Liver (tissue), 9 donors: ENCODE measurements around the gene ADCY10. TPM values are rescaled to one million over a fixed set of nuclear protein-coding genes. Genes with fewer than 3 reads are reported as not detected.

Experiments
- DNase-seq: peaks from one replicate; pipeline ENCODE4 v3.0.0-alpha.2; 2017; ENCODE audit warnings: low spot score
- H3K27ac ChIP-seq, 2 donors: one replicate each; pipeline ENCODE4 v1.7.0; 2013; ENCODE audit warnings: inconsistent platforms in 2 of 2, low read length in 2 of 2, control low read depth in 1 of 2, low read depth in 1 of 2, mild to moderate bottlenecking in 1 of 2
- H3K27me3 ChIP-seq, 4 donors: one replicate each; pipeline versions ENCODE4 v1.6.1 to v1.7.0; 2013; ENCODE audit warnings: low read length in 3 of 4, inconsistent platforms in 1 of 4, mild to moderate bottlenecking in 1 of 4, moderate library complexity in 1 of 4; ENCODE audit not compliant: control insufficient read depth in 4 of 4, insufficient read depth in 4 of 4
- H3K36me3 ChIP-seq, 4 donors: one replicate each; pipeline versions ENCODE4 v1.6.1 to v1.7.0; 2013; ENCODE audit warnings: low read length in 3 of 4, mild to moderate bottlenecking in 3 of 4, low read depth in 1 of 4, moderate library complexity in 1 of 4; ENCODE audit not compliant: control insufficient read depth in 4 of 4, insufficient read depth in 3 of 4
- H3K4me1 ChIP-seq, 4 donors: one replicate each; pipeline versions ENCODE4 v1.6.1 to v1.7.0; 2013; ENCODE audit warnings: low read length in 3 of 4, mild to moderate bottlenecking in 3 of 4, moderate library complexity in 1 of 4; ENCODE audit not compliant: control insufficient read depth in 4 of 4, insufficient read depth in 4 of 4
- H3K4me3 ChIP-seq, 3 donors: one replicate each; pipeline versions ENCODE4 v1.6.1 to v1.7.0; 2013; ENCODE audit warnings: low read length in 3 of 3, control low read depth in 1 of 3, low read depth in 1 of 3, mild to moderate bottlenecking in 1 of 3
- H3K9ac ChIP-seq, 2 donors: one replicate each; pipeline ENCODE4 v1.7.0; 2013; ENCODE audit warnings: low read length in 2 of 2, mild to moderate bottlenecking in 2 of 2, moderate library complexity in 2 of 2, control low read depth in 1 of 2, low read depth in 1 of 2
- H3K9me3 ChIP-seq, 4 donors: one replicate each; pipeline versions ENCODE4 v1.6.1 to v1.7.0; 2013; ENCODE audit warnings: low read length in 3 of 4; ENCODE audit not compliant: control insufficient read depth in 4 of 4
- EGR1 ChIP-seq, 2 donors: IDR thresholded peaks; 2 replicates each; pipeline ENCODE4 v1.6.1; 2016 to 2018; ENCODE audit warnings: antibody characterized with exemption in 2 of 2, low read depth in 2 of 2
- FOXA2 ChIP-seq: IDR thresholded peaks from 2 replicates; pipeline ENCODE4 v1.6.1; 2016; ENCODE audit warnings: antibody characterized with exemption
- HNF4G ChIP-seq: IDR thresholded peaks from 2 replicates; pipeline ENCODE4 v1.6.1; 2016; ENCODE audit warnings: antibody characterized with exemption
- JUND ChIP-seq, 2 donors: IDR thresholded peaks; 2 replicates each; pipeline ENCODE4 v1.6.1; 2016; ENCODE audit warnings: antibody characterized with exemption in 2 of 2
- RXRA ChIP-seq, 2 donors: IDR thresholded peaks; 2 replicates each; pipeline ENCODE4 v1.6.1; 2017 to 2018; ENCODE audit warnings: antibody characterized with exemption in 2 of 2, mild to moderate bottlenecking in 1 of 2
- SP1 ChIP-seq: IDR thresholded peaks from 2 replicates; pipeline ENCODE4 v1.6.1; 2018; ENCODE audit warnings: antibody characterized with exemption, mild to moderate bottlenecking
- TAF1 ChIP-seq: conservative IDR thresholded peaks from 2 replicates; pipeline ENCODE4 v1.6.1; 2016; ENCODE audit warnings: antibody characterized with exemption, mild to moderate bottlenecking
- YY1 ChIP-seq: IDR thresholded peaks from 2 replicates; pipeline ENCODE4 v1.6.1; 2016; ENCODE audit warnings: antibody characterized with exemption, mild to moderate bottlenecking
- WGBS: extraction: QIAGEN DNeasy Blood & Tissue Kit; methylation state at CpG from one replicate; pipeline ENCODE4 v1.1.7; 2013; 5-methylcytosine and 5-hydroxymethylcytosine counted together
- polyA plus RNA-seq, 2 donors: library from polyadenylated mRNA; stranded (reverse) in 1 of 2; unstranded in 1 of 2; fragments of 200-250 nt in 1 of 2; fragments of >200 nt in 1 of 2; fragmentation: Nextera tagmentation in 1 of 2; extraction: Ambion mirVana in 1 of 2; gene quantifications; one replicate each; pipeline versions ENCODE4 v1.2.1 to v1.2.3, GENCODE V29; 2013 to 2015
- total RNA-seq, 2 donors: library from RNA; depleted of rRNA; stranded (reverse); fragments of >200 nt; gene quantifications; one replicate each; pipeline ENCODE4 v1.2.3, GENCODE V29; 2014
- TF ChIP-seq, protein P1 (sequence below): IDR thresholded peaks from 2 replicates; pipeline ENCODE4 v1.6.1; 2016; ENCODE audit warnings: antibody characterized with exemption
- TF ChIP-seq, protein P2 (sequence below): IDR thresholded peaks from 2 replicates; pipeline ENCODE4 v1.6.1; 2016; ENCODE audit warnings: antibody characterized with exemption
- TF ChIP-seq, protein P3 (sequence below): IDR thresholded peaks from 2 replicates; pipeline ENCODE4 v1.6.1; 2016; ENCODE audit warnings: antibody characterized with exemption
- TF ChIP-seq, protein P4 (sequence below): IDR thresholded peaks from 2 replicates; pipeline ENCODE4 v1.6.1; 2016; ENCODE audit warnings: antibody characterized with exemption, mild to moderate bottlenecking
- TF ChIP-seq, protein P5 (sequence below): fragments of 150-350 bp; IDR thresholded peaks from 2 replicates; pipeline ENCODE4 v1.5.1; 2017; ENCODE audit warnings: improper control_type of control experiment, low read depth, low read length; ENCODE audit not compliant: missing input control
- donor health status: healthy.
- donor health status: healthy.
- donor health status: healthy.
- donor health status: healthy.
- donor health status: healthy.

Gene ADCY10
- total and polyA plus RNA-seq, 4 donors, result 0.89 to 4.7 (median 2.3) TPM

DNA sequence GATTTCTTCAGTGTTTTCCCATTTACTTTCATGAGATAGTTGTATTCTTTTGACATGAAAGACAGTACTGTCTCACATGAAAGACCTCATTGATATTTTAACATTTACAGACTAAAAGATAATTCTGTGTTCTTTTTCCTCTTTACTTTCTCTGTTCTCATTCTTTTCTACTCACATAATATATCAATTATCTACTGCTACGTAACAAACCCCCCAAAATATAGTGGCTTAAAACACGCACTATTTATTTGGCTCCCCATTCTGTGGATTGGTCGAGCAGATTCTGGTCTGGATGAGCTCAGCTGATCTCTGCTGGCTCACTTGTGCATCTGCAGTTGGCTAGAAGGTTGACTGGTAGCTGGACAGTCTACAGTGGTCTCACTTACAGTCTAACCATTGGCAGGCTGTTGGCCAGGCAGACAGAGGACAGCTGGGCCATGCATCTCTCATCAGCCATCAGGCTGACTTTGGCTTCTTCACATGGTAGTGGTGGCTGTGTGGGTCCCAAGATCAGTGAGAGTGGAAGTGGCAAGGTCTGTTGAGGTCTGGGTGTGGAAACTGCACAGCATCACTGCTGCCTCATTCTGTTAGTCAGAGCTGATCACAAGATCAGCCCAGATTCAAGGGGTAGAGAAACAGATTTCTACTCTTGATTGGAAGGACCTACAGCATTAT, 128.9 kb downstream of the ADCY10 start:
- Histone ChIP-seq H3K27ac (no peak overlapping the region), H3K36me3 (peaks cover 1 to 9% (median 3%) of the 10 kb centered on the region in 4 donors), H3K4me1 (no peaks in the 10 kb centered on the region), H3K27me3 (no peaks in the 10 kb centered on the region), H3K4me3 (no peak overlapping the region), H3K9me3 (no peaks in the 10 kb centered on the region), H3K9ac (no peak overlapping the region)
- DNase-seq, result no peak
- TF ChIP-seq, protein P1, sequence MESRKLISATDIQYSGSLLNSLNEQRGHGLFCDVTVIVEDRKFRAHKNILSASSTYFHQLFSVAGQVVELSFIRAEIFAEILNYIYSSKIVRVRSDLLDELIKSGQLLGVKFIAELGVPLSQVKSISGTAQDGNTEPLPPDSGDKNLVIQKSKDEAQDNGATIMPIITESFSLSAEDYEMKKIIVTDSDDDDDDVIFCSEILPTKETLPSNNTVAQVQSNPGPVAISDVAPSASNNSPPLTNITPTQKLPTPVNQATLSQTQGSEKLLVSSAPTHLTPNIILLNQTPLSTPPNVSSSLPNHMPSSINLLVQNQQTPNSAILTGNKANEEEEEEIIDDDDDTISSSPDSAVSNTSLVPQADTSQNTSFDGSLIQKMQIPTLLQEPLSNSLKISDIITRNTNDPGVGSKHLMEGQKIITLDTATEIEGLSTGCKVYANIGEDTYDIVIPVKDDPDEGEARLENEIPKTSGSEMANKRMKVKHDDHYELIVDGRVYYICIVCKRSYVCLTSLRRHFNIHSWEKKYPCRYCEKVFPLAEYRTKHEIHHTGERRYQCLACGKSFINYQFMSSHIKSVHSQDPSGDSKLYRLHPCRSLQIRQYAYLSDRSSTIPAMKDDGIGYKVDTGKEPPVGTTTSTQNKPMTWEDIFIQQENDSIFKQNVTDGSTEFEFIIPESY, result no peak
- TF ChIP-seq, protein P2, sequence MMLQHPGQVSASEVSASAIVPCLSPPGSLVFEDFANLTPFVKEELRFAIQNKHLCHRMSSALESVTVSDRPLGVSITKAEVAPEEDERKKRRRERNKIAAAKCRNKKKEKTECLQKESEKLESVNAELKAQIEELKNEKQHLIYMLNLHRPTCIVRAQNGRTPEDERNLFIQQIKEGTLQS, result no peak
- 95% methylated on average over 3 of the region's 3 CpGs for WGBS

DNA sequence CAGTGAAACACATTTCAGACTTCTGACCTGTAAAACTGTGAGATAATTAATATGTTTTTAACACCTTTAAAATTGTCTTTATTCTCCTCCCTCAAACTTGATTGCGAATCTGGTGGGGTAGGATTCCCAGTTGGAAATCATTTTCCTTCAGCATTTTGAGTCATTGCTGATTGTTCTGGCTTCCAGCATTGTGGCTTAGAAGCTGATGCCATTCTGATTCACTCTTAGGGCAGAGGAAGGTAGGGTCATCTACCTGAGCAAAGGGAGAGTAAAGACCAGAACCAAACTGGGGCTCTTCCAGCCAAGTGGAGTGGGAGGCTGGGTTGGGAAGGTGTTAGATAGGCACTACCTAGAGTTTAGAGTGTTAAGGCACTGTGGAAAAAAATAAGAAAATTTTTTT, 131.0 kb downstream of the ADCY10 start:
- Histone ChIP-seq H3K27me3 (no peaks in the 10 kb centered on the region), H3K4me3 (no peak overlapping the region), H3K9me3 (no peaks in the 10 kb centered on the region), H3K9ac (no peak overlapping the region), H3K27ac (no peak overlapping the region), H3K4me1 (no peaks in the 10 kb centered on the region), H3K36me3 (peaks cover 0 to 6% (median 4%) of the 10 kb centered on the region in 4 donors)
- 95% methylated on average over 1 of the region's 1 CpG for WGBS
- DNase-seq, result no peak
- TF ChIP-seq, protein P2, result no peak
- TF ChIP-seq RXRA (IDR thresholded peaks at IDR 0.05) (no peak), SP1 (no peak), FOXA2 (no peak), HNF4G (no peak), EGR1 (IDR thresholded peaks at IDR 0.05; ENCODE audit: low read depth in 2 of 2) (no peak), YY1 (no peak), TAF1 (no peak), JUND (IDR thresholded peaks at IDR 0.05) (no peak)
- TF ChIP-seq, protein P3, sequence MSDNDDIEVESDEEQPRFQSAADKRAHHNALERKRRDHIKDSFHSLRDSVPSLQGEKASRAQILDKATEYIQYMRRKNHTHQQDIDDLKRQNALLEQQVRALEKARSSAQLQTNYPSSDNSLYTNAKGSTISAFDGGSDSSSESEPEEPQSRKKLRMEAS, result no peak
- TF ChIP-seq, protein P1, result no peak
- TF ChIP-seq, protein P4, sequence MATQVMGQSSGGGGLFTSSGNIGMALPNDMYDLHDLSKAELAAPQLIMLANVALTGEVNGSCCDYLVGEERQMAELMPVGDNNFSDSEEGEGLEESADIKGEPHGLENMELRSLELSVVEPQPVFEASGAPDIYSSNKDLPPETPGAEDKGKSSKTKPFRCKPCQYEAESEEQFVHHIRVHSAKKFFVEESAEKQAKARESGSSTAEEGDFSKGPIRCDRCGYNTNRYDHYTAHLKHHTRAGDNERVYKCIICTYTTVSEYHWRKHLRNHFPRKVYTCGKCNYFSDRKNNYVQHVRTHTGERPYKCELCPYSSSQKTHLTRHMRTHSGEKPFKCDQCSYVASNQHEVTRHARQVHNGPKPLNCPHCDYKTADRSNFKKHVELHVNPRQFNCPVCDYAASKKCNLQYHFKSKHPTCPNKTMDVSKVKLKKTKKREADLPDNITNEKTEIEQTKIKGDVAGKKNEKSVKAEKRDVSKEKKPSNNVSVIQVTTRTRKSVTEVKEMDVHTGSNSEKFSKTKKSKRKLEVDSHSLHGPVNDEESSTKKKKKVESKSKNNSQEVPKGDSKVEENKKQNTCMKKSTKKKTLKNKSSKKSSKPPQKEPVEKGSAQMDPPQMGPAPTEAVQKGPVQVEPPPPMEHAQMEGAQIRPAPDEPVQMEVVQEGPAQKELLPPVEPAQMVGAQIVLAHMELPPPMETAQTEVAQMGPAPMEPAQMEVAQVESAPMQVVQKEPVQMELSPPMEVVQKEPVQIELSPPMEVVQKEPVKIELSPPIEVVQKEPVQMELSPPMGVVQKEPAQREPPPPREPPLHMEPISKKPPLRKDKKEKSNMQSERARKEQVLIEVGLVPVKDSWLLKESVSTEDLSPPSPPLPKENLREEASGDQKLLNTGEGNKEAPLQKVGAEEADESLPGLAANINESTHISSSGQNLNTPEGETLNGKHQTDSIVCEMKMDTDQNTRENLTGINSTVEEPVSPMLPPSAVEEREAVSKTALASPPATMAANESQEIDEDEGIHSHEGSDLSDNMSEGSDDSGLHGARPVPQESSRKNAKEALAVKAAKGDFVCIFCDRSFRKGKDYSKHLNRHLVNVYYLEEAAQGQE, result no peak
- TF ChIP-seq, protein P5, sequence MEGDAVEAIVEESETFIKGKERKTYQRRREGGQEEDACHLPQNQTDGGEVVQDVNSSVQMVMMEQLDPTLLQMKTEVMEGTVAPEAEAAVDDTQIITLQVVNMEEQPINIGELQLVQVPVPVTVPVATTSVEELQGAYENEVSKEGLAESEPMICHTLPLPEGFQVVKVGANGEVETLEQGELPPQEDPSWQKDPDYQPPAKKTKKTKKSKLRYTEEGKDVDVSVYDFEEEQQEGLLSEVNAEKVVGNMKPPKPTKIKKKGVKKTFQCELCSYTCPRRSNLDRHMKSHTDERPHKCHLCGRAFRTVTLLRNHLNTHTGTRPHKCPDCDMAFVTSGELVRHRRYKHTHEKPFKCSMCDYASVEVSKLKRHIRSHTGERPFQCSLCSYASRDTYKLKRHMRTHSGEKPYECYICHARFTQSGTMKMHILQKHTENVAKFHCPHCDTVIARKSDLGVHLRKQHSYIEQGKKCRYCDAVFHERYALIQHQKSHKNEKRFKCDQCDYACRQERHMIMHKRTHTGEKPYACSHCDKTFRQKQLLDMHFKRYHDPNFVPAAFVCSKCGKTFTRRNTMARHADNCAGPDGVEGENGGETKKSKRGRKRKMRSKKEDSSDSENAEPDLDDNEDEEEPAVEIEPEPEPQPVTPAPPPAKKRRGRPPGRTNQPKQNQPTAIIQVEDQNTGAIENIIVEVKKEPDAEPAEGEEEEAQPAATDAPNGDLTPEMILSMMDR, result no peak
